Measurements from ENCODE around the gene POLR1G.
"Not testable (repeated sequence)": the region's sequence is repeated elsewhere in the genome, so short reads cannot be mapped to it uniquely, and the experiment has no call there.

Gene POLR1G

DNA sequence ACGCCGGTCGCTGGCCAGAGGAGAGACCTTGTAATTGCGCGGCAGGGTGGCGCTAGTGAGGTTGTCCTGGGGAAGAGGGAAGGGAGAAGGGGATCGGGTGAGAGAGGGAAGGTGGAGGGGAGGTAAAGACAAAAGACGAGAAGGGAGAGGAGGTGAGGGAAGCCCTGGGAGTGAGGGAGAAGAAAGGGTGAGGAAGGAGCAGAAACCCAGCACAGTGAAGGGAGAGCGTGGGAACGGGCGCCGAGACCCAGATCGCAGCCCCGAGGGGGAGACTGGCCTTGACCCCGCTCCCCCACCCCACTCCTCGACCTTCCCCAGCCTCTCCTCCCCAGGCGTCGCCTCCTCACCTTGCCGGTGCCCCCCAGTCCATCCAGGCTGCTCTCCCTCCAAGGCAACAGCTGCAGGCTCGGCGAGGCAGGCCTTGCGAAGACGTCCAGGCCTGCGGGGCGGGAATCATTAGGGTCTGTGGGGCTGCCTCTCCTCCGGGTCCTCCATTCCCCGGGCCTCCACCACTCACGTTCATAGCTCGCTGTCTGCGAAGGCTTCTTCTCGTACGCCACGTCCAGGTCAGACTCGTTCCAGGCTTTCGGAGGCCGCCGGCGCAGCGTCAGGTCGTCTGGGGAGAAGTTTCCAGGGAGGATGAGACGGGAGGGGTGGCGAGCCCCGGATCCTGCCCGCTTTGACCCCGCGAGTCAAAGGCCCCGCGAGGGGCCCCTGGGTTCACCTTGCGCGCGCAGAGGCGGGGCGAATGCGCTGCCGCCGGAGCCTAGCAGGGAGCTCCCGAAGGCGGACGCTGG lies 10.4 kb upstream of the POLR1G start:
- no peak for DNase-seq (ENCODE audit: extremely low read depth in 1 of 2, low read depth in 1 of 2)

- DNase-seq (ENCODE audit: extremely low read depth in 1 of 2, low read depth in 1 of 2) = no peak
Measured at GRCh38 chr19:45400192-45400591, 6.3 kb upstream of the POLR1G start.

GRCh38 chr19:45401815-45402214 lies 4.6 kb upstream of the POLR1G start:
- DNase-seq (ENCODE audit: extremely low read depth in 1 of 2, low read depth in 1 of 2) = no peak

GRCh38 chr19:45402298-45403061 lies 4.0 kb upstream of the POLR1G start:
- peak in 1 of 2 donors; percentile 18 for DNase-seq (ENCODE audit: extremely low read depth in 1 of 2, low read depth in 1 of 2)

DNA sequence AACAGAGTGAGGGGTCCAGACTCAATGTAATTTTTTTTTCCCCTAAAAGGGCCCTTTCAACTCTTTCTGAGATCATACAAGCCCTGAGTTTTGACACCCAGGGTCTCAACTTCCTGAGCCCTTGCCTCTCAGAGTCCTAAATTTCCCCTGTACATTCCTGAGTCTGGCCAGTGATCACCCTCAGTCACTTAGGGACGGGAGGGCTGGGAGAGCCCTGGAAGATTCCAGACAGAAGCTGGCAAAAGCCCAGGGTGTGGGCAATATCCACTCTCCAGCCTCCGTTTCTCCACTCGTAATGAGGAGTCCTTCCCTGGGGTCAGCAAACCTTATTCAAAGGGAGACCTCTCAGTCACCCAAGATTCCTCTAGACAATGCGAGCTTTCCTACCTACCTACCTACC lies 3.2 kb upstream of the POLR1G start:
- DNase-seq (ENCODE audit: extremely low read depth in 1 of 2, low read depth in 1 of 2) = no peak

DNA sequence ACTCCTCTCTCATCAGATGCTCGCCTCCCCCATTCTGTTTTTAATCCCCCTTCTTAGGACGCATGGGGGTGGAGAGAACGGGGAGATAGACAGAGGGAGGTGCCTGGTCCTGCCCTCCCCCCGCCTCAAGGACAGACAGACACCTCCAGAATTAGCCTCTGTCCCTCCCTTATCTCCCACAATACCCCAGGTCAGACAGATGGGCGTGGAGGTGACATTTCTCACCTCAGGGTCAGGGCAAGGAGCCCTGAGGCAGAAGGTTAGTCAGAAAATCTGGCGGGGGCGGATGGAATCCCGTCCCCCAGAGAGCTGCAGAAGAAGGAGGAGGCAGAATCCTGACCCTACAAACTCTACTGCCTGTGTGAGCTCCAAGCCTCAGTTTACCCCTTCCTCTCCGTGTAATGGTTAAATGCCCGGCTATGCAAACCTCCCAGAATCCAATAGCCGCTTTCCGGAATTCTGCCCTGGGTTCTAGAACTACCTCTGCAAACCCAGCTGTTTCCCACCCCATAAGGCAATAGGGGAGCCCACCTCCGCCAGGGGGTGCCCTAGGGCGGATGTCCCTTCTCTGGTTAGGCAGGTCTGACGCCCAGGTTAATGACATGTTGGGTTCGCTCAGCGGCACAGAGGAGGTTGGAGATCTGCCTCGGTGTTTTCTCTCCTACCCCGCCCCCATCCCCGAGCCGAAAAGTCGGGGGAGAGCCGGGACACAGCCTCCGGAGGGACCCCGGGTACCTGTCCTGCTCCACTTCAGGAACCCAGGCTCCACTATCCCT lies 2.5 kb upstream of the POLR1G start:
- DNase-seq (ENCODE audit: extremely low read depth in 1 of 2, low read depth in 1 of 2) = peak; percentile 30 to 51

DNA sequence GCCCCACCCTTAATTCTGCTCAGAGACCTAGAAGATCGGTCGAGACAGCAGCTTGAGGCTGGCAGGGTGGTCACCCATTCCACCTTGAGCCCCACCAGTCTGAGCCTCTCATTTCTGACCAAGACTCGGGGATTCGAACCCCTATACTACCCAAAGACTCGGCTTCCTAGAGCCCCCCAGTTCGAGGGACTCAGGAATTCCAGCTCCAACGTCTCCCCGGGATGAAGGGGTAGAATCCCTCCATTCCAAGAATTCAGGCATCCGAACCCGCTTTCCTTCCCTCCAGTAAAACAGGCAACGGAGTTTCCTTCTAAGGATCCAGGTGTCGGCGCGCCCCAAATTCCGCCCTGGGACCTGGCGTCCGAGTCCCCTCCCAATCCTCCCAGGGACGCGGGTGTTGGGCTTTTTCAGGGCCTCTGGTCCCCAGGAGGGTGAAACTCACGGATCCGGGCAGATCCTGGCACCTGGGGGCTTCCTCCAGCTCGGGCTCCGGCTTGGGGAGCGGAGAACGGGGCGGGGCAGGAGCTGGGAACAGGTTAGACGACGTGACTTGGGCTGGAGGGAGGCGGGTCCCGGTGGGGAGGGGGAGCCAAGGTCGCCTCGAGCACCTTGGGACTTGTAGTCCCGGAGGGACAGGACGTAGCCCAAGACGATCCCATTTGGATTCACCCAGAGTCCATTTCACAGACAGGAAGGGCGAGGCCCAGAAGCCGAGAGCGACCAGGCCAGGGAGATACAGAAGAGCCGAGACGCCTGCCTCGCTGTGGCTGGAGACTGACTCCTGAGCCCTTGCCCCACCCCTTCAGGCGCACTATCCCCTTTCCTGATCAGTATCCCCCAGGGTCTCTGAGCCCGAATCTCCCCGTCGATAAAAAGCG lies 1.6 kb upstream of the POLR1G start, which contains the start of gene PPP1R13L:
Gene PPP1R13L (minus strand): TSS at position 513 of the 878 bp plus-strand sequence. CDS start 6,751 bp downstream, outside the sequence.
- DNase-seq (ENCODE audit: extremely low read depth in 1 of 2, low read depth in 1 of 2) = no peak

GRCh38 chr19:45405435-45406225 lies 814 bp upstream of the POLR1G start:
- peak; percentile 55 to 72 for DNase-seq (ENCODE audit: extremely low read depth in 1 of 2, low read depth in 1 of 2)

GRCh38 chr19:45407091-45407375 lies 589 bp downstream of the POLR1G start:
- DNase-seq (ENCODE audit: extremely low read depth in 1 of 2, low read depth in 1 of 2) = no peak

- DNase-seq (ENCODE audit: extremely low read depth in 1 of 2, low read depth in 1 of 2) = not testable (repeated sequence)
Measured at GRCh38 chr19:45407585-45407984, 1.1 kb downstream of the POLR1G start.

GRCh38 chr19:45408121-45408520 lies 1.7 kb downstream of the POLR1G start:
- DNase-seq (ENCODE audit: extremely low read depth in 1 of 2, low read depth in 1 of 2) = no peak

DNA sequence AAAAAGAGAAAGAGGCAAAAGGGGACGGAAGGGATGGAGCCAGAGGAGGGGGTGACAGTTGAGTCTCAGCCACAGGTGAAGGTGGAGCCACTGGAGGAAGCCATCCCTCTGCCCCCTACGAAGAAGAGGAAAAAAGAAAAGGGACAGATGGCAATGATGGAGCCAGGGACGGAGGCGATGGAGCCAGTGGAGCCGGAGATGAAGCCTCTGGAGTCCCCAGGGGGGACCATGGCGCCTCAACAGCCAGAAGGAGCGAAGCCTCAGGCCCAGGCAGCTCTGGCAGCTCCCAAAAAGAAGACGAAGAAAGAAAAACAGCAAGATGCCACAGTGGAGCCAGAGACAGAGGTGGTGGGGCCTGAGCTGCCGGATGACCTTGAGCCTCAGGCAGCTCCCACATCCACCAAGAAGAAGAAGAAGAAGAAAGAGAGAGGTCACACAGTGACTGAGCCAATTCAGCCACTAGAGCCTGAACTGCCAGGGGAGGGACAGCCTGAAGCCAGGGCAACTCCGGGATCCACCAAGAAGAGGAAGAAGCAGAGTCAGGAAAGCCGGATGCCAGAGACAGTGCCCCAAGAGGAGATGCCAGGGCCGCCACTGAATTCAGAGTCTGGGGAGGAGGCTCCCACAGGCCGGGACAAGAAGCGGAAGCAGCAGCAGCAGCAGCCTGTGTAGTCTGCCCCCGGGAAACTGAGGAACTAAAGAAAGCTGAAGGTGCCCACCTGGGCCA lies 2.5 kb downstream of the POLR1G start:
- DNase-seq (ENCODE audit: extremely low read depth in 1 of 2, low read depth in 1 of 2) = no peak

DNA sequence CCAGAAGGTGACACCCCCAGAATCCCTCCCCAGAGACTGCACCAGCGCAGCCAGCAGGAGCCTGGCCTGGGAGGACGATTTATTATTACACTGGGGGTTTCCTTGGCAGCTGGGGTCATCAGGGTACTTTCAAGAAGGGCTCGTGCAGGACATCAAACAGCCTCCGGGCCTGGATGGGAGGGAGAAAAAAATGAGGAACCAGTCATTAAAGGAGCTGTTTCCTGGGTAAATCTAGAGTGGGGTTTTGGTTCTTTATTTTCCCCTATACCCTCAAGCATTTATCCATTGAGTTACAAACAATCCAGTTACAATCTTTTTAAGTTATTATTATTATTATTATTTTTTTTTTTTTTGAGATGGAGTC lies 3.1 kb downstream of the POLR1G start:
- no peak for DNase-seq (ENCODE audit: extremely low read depth in 1 of 2, low read depth in 1 of 2)

GRCh38 chr19:45410330-45410729 lies 3.9 kb downstream of the POLR1G start:
- not testable (repeated sequence) for DNase-seq (ENCODE audit: extremely low read depth in 1 of 2, low read depth in 1 of 2)

GRCh38 chr19:45413497-45413896 lies 7.1 kb downstream of the POLR1G start:
- DNase-seq (ENCODE audit: extremely low read depth in 1 of 2, low read depth in 1 of 2) = no peak

- DNase-seq (ENCODE audit: extremely low read depth in 1 of 2, low read depth in 1 of 2) = no peak
Measured at GRCh38 chr19:45414468-45414867, 8.0 kb downstream of the POLR1G start.

- DNase-seq (ENCODE audit: extremely low read depth in 1 of 2, low read depth in 1 of 2) = no peak
Measured at GRCh38 chr19:45417151-45417550, 10.7 kb downstream of the POLR1G start.

GRCh38 chr19:45418802-45419201 lies 12.4 kb downstream of the POLR1G start:
- DNase-seq (ENCODE audit: extremely low read depth in 1 of 2, low read depth in 1 of 2) = no peak

- no peak for DNase-seq (ENCODE audit: extremely low read depth in 1 of 2, low read depth in 1 of 2)
Measured at GRCh38 chr19:45419396-45419795, 13.0 kb downstream of the POLR1G start.

All from activated CD8-positive, alpha-beta memory T cell treated with anti-CD3 and anti-CD28 coated beads for 1 hour (primary cell).